ENCODE data around the gene KCNIP1. TPM values are rescaled to one million over a fixed set of nuclear protein-coding genes. Genes with fewer than 3 reads are reported as not detected.

The KCNIP1 gene
- total RNA-seq, 1 donor from 2014 or later, result not detected

GRCh38 chr5:170563824-170564567 lies 60.2 kb downstream of the KCNIP1 start:
- peak; percentile 7 for DNase-seq (ENCODE audit: low spot score)

GRCh38 chr5:170565072-170565471 lies 61.3 kb downstream of the KCNIP1 start:
- DNase-seq (ENCODE audit: low spot score), result peak; percentile 24

- peak; percentile 39 for DNase-seq (ENCODE audit: low spot score)
These were observed 65.3 kb downstream of the KCNIP1 start for GRCh38 chr5:170569101-170569500.

GRCh38 chr5:170570476-170570875 lies 66.7 kb downstream of the KCNIP1 start:
- no peak for DNase-seq (ENCODE audit: low spot score)

GRCh38 chr5:170571281-170571731 lies 67.5 kb downstream of the KCNIP1 start:
- no peak for DNase-seq (ENCODE audit: low spot score)

- no peak for DNase-seq (ENCODE audit: low spot score)
These were observed 68.3 kb downstream of the KCNIP1 start for GRCh38 chr5:170571875-170572852.

- no peak for DNase-seq (ENCODE audit: low spot score)
These were observed 69.3 kb downstream of the KCNIP1 start for GRCh38 chr5:170573114-170573513.

- DNase-seq (ENCODE audit: low spot score), result no peak
These were observed 69.8 kb downstream of the KCNIP1 start for GRCh38 chr5:170573660-170574059.

GRCh38 chr5:170576602-170577535 lies 73.0 kb downstream of the KCNIP1 start:
- DNase-seq (ENCODE audit: low spot score), result no peak

GRCh38 chr5:170579601-170580000 lies 75.8 kb downstream of the KCNIP1 start:
- DNase-seq (ENCODE audit: low spot score), result no peak

- no peak for DNase-seq (ENCODE audit: low spot score)
These were observed 77.4 kb downstream of the KCNIP1 start for GRCh38 chr5:170581211-170581610.

- no peak for DNase-seq (ENCODE audit: low spot score)
These were observed 79.0 kb downstream of the KCNIP1 start for GRCh38 chr5:170582644-170583330.

GRCh38 chr5:170584003-170584402 lies 80.2 kb downstream of the KCNIP1 start:
- no peak for DNase-seq (ENCODE audit: low spot score)

GRCh38 chr5:170584450-170585058 lies 80.7 kb downstream of the KCNIP1 start:
- no peak for DNase-seq (ENCODE audit: low spot score)

GRCh38 chr5:170585273-170585948 lies 81.6 kb downstream of the KCNIP1 start:
- no peak for DNase-seq (ENCODE audit: low spot score)

GRCh38 chr5:170587808-170588207 lies 84.0 kb downstream of the KCNIP1 start:
- no peak for DNase-seq (ENCODE audit: low spot score)

- no peak for DNase-seq (ENCODE audit: low spot score)
These were observed 85.8 kb downstream of the KCNIP1 start for GRCh38 chr5:170589643-170590042.

GRCh38 chr5:170590566-170590965 lies 86.7 kb downstream of the KCNIP1 start:
- no peak for DNase-seq (ENCODE audit: low spot score)

- DNase-seq (ENCODE audit: low spot score), result no peak
These were observed 87.2 kb downstream of the KCNIP1 start for GRCh38 chr5:170591054-170591453.
